KG1 (cell line): ENCODE data around the gene TNPO3.
"Not testable (repeated sequence)": the region's sequence is repeated elsewhere in the genome, so short reads cannot be mapped to it uniquely, and the experiment has no call there.

ENCODE experiments used
- DNase-seq: peaks from one replicate; lab custom pipeline; 2025; lab: John Stamatoyannopoulos, UW

The TNPO3 gene

GRCh38 chr7:128961030-128961659 is 93.8 kb downstream of the TNPO3 start:
- DNase-seq = no peak

DNA sequence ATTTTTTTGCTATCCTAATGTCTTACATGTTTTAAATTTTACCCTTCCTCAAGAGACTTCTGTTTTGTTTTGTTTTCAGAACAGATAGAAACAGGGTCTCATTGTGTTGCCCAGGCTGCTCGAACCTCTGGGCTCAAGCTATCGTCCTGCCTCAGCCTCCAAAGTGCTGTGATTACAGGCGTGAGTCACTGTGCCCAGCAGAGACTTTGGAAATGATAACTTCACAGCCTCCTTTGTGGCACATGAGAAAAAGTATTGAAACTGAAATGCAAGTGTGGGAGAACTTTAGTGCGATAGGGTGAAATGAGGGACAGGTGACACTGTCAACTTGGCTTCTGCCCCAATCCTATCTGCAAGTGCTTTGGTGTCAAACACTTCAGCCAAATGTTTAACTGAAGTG is 95.6 kb downstream of the TNPO3 start:
- DNase-seq = no peak

- no peak for DNase-seq
Measured at GRCh38 chr7:128955981-128956380, 98.9 kb downstream of the TNPO3 start.

- no peak for DNase-seq
Measured at GRCh38 chr7:128954830-128955802, 99.8 kb downstream of the TNPO3 start.

DNA sequence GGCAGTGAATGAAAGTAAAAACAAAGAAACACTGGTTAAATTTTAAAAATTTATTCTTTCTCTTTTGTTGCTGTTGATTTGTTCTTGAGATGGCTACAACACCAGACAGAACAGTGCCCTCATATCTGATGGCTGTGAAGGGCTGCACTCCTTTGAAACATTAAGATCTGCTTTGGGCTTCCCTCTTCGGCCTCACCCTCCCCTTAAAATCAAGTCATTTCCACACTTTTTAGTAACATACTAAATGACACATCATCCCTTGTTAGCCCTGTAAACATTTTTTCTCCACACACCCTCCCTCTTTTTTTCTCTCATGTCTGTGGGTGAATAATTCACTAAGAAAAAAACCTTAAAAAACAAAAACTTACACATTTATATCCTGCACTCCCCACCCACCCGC is 100.8 kb downstream of the TNPO3 start:
- no peak for DNase-seq

GRCh38 chr7:128951296-128951695 is 103.6 kb downstream of the TNPO3 start:
- no peak for DNase-seq

DNA sequence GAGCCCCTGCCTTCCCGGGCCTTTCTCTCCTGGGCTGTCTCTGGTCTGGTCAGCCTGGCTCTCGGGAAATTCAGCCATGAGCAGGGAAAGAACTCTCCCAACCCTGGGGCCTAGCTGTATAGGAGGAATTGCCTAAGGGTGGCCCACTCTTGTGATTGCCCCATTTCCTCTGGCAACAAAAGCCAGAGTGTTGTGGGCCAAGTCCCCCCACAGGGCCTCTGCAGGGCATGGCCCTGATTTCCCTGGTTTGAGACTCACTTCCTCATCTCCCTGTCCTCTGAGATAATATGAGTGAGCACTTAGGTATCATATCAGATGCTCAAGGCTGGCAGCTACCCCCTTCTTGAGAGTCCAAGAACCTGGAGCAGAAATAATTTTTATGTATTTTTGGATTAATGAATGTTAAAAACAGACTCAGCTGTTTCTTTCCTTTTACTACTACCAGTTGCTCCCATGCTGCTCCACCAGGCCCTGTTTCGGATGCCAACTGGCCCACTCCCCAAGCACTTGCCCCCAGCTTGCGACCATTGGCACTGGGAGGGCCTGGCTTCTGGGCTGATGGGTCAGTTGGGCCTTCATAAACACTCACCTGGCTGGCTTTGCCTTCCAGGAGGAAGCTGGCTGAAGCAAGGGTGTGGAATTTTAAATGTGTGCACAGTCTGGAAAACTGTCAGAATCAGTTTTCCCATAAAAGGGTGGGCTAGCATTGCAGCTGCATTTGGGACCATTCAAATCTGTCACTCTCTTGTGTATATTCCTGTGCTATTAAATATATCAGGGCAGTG is 105.7 kb downstream of the TNPO3 start:
- DNase-seq = no peak

- no peak for DNase-seq
Measured at GRCh38 chr7:128948312-128948973, 106.5 kb downstream of the TNPO3 start.

GRCh38 chr7:128947854-128948253 is 107.1 kb downstream of the TNPO3 start:
- DNase-seq = no peak

GRCh38 chr7:128946936-128947830 is 107.7 kb downstream of the TNPO3 start:
- DNase-seq = no peak

DNA sequence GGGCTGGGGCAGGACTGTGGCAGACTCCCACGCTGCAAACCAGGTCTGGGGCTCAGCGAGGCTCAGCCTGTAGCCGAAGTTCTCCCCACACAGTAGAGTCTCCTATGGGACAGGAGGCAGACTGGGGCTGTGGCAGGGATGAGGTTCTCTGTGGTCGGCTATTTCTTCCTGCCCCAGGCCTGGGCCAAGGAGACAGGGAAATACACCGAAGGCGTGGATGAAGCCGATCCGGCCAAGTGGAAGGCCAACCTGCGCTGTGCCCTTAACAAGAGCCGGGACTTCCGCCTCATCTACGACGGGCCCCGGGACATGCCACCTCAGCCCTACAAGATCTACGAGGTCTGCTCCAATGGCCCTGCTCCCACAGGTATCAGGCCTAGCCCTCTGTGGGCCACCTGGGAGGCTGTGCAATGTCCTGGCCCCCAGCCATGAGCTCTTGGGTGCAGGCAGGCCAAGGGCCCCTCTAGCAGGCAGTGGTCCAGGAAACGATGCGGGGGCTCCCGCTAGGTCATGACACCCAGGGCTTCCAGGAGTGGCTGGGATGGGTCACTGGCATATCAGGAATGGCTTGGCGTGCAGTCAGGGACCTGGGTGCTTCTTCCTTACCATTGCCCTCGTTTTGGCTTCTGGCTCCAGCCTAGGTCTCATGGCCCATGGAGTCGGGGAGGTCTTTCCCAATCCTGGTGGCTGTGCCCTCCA is 109.1 kb downstream of the TNPO3 start:
- no peak for DNase-seq

- DNase-seq = no peak
Measured at GRCh38 chr7:128944487-128945236, 110.2 kb downstream of the TNPO3 start.

- DNase-seq = not testable (repeated sequence)
Measured at GRCh38 chr7:128943251-128943650, 111.7 kb downstream of the TNPO3 start.

- DNase-seq = no peak
Measured at GRCh38 chr7:128941946-128942526, 112.9 kb downstream of the TNPO3 start.

DNA sequence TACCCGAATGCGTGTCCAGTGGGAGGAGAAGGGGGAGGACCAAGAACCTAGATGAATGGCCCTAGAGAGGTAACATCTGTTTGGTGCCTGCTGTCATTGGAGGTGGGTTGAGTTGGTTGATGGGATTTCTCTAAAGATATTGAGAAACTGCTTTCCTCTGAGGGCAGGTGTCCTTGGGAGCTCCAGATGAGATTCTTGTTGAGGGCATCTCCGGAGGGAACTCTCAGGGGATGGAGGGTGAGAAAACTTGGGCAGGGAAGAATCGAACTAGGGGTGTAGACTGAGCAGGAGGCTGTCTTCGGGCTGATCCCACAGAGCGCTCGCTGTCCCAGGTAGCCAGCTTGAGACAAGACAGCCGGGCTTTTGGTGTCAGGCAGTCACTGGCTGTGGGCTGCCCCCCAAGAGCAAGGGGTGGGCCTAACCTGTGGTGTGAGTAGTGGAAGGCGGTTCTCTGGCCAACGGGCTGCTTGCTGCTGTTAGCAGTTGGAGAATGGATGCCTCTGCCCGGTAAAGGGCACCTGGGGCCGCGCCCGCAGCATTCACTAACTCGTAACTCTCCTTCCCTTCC is 113.5 kb downstream of the TNPO3 start:
- DNase-seq = no peak

GRCh38 chr7:128940494-128941322 is 114.2 kb downstream of the TNPO3 start:
- DNase-seq = peak; percentile 59

DNA sequence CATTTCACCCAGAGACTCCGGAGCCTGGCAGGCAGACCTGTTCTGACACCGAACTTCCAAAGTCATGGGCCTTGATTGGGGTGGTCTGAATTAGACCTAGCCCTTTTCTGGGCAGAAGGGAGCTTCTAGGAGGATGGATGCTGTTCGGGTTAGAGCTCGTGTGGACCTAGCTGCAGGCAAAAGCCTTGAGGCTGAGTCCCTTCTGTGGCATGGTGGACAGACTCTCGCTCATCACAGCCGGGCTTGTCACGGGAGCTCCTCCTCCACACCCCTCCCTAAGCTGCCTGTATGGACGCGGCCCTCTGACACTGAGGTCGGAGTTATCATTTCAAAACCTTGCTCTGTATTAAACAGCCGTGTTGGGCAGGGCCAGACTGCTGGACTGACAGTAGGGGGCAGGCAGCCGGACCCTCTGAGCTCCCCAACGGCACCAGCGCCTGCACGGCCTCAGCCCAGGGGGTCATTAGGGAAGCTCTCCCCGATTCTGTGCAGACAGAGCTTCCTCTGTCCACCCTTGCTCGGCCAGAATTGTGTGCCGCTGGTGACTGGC is 115.0 kb downstream of the TNPO3 start:
- DNase-seq = no peak
